ENCODE measurements around the gene ANP32E. TPM values are rescaled to one million over a fixed set of nuclear protein-coding genes. Genes with fewer than 3 reads are reported as not detected.
A peak's percentile ranks its signal among the peaks of the same experiment; 100 is the strongest.
"Not testable (repeated sequence)": the region's sequence is repeated elsewhere in the genome, so short reads cannot be mapped to it uniquely, and the experiment has no call there.

Gene ANP32E
- total RNA-seq, 1 donor from 2014 or later, result 71.9 TPM

GRCh38 chr1:150213170-150214098 lies 22.5 kb downstream of the ANP32E start:
- Mint-ChIP-seq H3K36me3 (peaks cover under 1% of the 10 kb centered on the region), H3K9me3 (peaks cover 3% of the 10 kb centered on the region), H3K4me3 (peak overlapping the region; percentile 92), H3K4me1 (ENCODE audit: unreplicated experiment) (peaks cover 12% of the 10 kb centered on the region), H3K27ac (peak overlapping the region; percentile 93), H3K27me3 (no peaks in the 10 kb centered on the region)
- TF ChIP-seq, protein P1, sequence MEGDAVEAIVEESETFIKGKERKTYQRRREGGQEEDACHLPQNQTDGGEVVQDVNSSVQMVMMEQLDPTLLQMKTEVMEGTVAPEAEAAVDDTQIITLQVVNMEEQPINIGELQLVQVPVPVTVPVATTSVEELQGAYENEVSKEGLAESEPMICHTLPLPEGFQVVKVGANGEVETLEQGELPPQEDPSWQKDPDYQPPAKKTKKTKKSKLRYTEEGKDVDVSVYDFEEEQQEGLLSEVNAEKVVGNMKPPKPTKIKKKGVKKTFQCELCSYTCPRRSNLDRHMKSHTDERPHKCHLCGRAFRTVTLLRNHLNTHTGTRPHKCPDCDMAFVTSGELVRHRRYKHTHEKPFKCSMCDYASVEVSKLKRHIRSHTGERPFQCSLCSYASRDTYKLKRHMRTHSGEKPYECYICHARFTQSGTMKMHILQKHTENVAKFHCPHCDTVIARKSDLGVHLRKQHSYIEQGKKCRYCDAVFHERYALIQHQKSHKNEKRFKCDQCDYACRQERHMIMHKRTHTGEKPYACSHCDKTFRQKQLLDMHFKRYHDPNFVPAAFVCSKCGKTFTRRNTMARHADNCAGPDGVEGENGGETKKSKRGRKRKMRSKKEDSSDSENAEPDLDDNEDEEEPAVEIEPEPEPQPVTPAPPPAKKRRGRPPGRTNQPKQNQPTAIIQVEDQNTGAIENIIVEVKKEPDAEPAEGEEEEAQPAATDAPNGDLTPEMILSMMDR (conservative IDR thresholded peaks at IDR 0.05), result peak; percentile 54
- peak; percentile 92 for DNase-seq (ENCODE audit: extremely low spot score, unreplicated experiment)

DNA sequence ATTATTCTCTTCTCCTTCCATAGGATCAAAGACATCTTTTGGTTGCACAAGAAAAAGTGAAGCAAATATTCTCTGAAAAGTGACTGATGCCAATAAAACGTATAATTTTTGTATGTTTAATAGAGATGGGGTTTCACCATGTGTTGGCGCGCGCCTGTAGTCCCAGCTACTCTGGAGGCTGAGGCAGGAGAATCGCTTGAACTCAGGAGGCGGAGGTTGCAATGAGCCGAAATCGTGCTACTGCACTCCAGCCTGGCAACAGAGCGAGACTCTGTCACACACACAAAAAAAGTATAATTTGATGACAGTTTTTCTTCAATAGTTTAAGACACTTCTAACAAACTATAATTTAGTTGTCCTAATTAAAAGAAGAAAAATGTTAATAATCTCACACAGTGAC lies 23.8 kb downstream of the ANP32E start:
- no peaks in the 10 kb centered on the region for H3K27me3 Mint-ChIP-seq

GRCh38 chr1:150210706-150211105 lies 25.2 kb downstream of the ANP32E start:
- Mint-ChIP-seq H3K27ac (no peak overlapping the region), H3K4me1 (ENCODE audit: unreplicated experiment) (peaks cover 12% of the 10 kb centered on the region), H3K27me3 (peaks cover 2% of the 10 kb centered on the region), H3K36me3 (no peaks in the 10 kb centered on the region), H3K4me3 (no peak overlapping the region), H3K9me3 (peaks cover 3% of the 10 kb centered on the region)
- TF ChIP-seq, protein P1 (conservative IDR thresholded peaks at IDR 0.05), result no peak
- no peak for DNase-seq (ENCODE audit: extremely low spot score, unreplicated experiment)

More for the DNA sequence above, 23.8 kb downstream of the ANP32E start:
- TF ChIP-seq, protein P1 (conservative IDR thresholded peaks at IDR 0.05), result no peak
- Mint-ChIP-seq H3K27ac (no peak overlapping the region), H3K36me3 (no peaks in the 10 kb centered on the region), H3K9me3 (peaks cover 3% of the 10 kb centered on the region), H3K4me3 (no peak overlapping the region), H3K4me1 (ENCODE audit: unreplicated experiment) (peaks cover 12% of the 10 kb centered on the region)
- DNase-seq (ENCODE audit: extremely low spot score, unreplicated experiment), result no peak

- H3K27ac Mint-ChIP-seq, result no peak overlapping the region
- TF ChIP-seq, protein P1 (conservative IDR thresholded peaks at IDR 0.05), result no peak
- no peaks in the 10 kb centered on the region for H3K36me3 Mint-ChIP-seq
- peaks cover 2% of the 10 kb centered on the region for H3K27me3 Mint-ChIP-seq
- peaks cover 3% of the 10 kb centered on the region for H3K9me3 Mint-ChIP-seq
- no peak for DNase-seq (ENCODE audit: extremely low spot score, unreplicated experiment)
- peaks cover 12% of the 10 kb centered on the region for H3K4me1 Mint-ChIP-seq (ENCODE audit: unreplicated experiment)
- H3K4me3 Mint-ChIP-seq, result no peak overlapping the region
These were observed 25.8 kb downstream of the ANP32E start for GRCh38 chr1:150210091-150210490.

DNA sequence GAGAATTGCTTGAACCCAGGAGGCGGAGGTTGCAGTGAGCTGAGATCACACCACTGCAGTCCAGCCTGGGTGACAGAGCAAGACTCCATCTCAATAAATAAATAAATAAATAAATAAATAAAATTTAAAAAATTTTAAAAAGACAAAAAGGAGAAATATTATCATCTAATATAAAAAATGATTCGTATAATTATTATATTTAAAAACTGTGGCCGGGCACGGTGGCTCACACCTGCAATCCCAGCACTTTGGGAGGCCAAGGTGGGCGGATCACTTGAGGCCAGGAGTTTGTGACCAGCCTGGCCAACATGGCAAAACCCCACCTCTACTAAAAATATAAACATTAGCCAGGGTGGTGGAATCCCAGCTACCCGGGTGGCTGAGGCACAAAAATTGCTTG lies 27.5 kb downstream of the ANP32E start:
- H3K36me3 Mint-ChIP-seq; H3K4me1 Mint-ChIP-seq (ENCODE audit: unreplicated experiment); H3K27me3 Mint-ChIP-seq; H3K4me3 Mint-ChIP-seq; DNase-seq (ENCODE audit: extremely low spot score, unreplicated experiment); H3K9me3 Mint-ChIP-seq; H3K27ac Mint-ChIP-seq: not testable (repeated sequence)

- H3K27me3 Mint-ChIP-seq, result peaks cover 2% of the 10 kb centered on the region
- H3K27ac Mint-ChIP-seq, result no peak overlapping the region
- no peaks in the 10 kb centered on the region for H3K36me3 Mint-ChIP-seq
- H3K4me3 Mint-ChIP-seq, result no peak overlapping the region
- TF ChIP-seq, protein P1 (conservative IDR thresholded peaks at IDR 0.05), result no peak
- no peaks in the 10 kb centered on the region for H3K4me1 Mint-ChIP-seq (ENCODE audit: unreplicated experiment)
- H3K9me3 Mint-ChIP-seq, result no peaks in the 10 kb centered on the region
- no peak for DNase-seq (ENCODE audit: extremely low spot score, unreplicated experiment)
These were observed 28.5 kb downstream of the ANP32E start for GRCh38 chr1:150207281-150207971.

All from type B pancreatic cell (in vitro differentiated cells).